Nephron progenitor cell (in vitro differentiated cells): ENCODE data around the gene SKAP2.

Experiments used
- DNase-seq: peaks from one replicate; pipeline ENCODE4 v3.0.0; 2021
- H3K27ac Mint-ChIP-seq: 2 replicates; pipeline ENCODE4 v1.8.0; 2021; ENCODE audit warnings: mild to moderate bottlenecking, moderate library complexity, mixed read lengths
- H3K27me3 Mint-ChIP-seq: 2 replicates; pipeline ENCODE4 v1.8.0; 2021; ENCODE audit warnings: mild to moderate bottlenecking, low read depth, mixed read lengths; ENCODE audit not compliant: poor library complexity
- H3K36me3 Mint-ChIP-seq: 2 replicates; pipeline ENCODE4 v1.8.0; 2021; ENCODE audit warnings: low read depth, mixed read lengths
- H3K4me1 Mint-ChIP-seq: 2 replicates; pipeline ENCODE4 v1.8.0; 2021; ENCODE audit warnings: mixed read lengths
- H3K4me3 Mint-ChIP-seq: 2 replicates; pipeline ENCODE4 v1.8.0; 2021; ENCODE audit warnings: mild to moderate bottlenecking, moderate library complexity, mixed read lengths
- H3K9me3 Mint-ChIP-seq: 2 replicates; pipeline ENCODE4 v1.8.0; 2021; ENCODE audit warnings: mild to moderate bottlenecking, moderate library complexity, mixed read lengths
- CTCF ChIP-seq: fragments of 200-600 bp; sonication (generic); IDR thresholded peaks from 2 replicates; pipeline ENCODE4 v1.5.0; 2021; ENCODE audit warnings: antibody characterized with exemption

Gene SKAP2

GRCh38 chr7:26700893-26701292 is 163.5 kb downstream of the SKAP2 start:
- DNase-seq = no peak
- TF ChIP-seq CTCF = no peak
- no peaks in the 10 kb centered on the region for H3K9me3 Mint-ChIP-seq
- H3K4me3 Mint-ChIP-seq = no peak overlapping the region
- H3K4me1 Mint-ChIP-seq = peaks cover 9% of the 10 kb centered on the region
- peaks cover 5% of the 10 kb centered on the region for H3K36me3 Mint-ChIP-seq
- no peaks in the 10 kb centered on the region for H3K27me3 Mint-ChIP-seq
- peak overlapping the region; percentile 82 for H3K27ac Mint-ChIP-seq

GRCh38 chr7:26700386-26700785 is 164.0 kb downstream of the SKAP2 start:
- DNase-seq = no peak
- no peaks in the 10 kb centered on the region for H3K27me3 Mint-ChIP-seq
- TF ChIP-seq CTCF = no peak
- H3K27ac Mint-ChIP-seq = peak overlapping the region; percentile 82
- H3K4me1 Mint-ChIP-seq = peaks cover 9% of the 10 kb centered on the region
- no peak overlapping the region for H3K4me3 Mint-ChIP-seq
- peaks cover 5% of the 10 kb centered on the region for H3K36me3 Mint-ChIP-seq
- H3K9me3 Mint-ChIP-seq = no peaks in the 10 kb centered on the region

GRCh38 chr7:26699766-26700165 is 164.6 kb downstream of the SKAP2 start:
- no peak for DNase-seq
- TF ChIP-seq CTCF = no peak
- Mint-ChIP-seq H3K9me3 (no peaks in the 10 kb centered on the region), H3K27me3 (no peaks in the 10 kb centered on the region), H3K4me1 (peaks cover 9% of the 10 kb centered on the region), H3K27ac (no peak overlapping the region), H3K4me3 (no peak overlapping the region), H3K36me3 (peaks cover 5% of the 10 kb centered on the region)

GRCh38 chr7:26698806-26699205 is 165.6 kb downstream of the SKAP2 start:
- no peaks in the 10 kb centered on the region for H3K9me3 Mint-ChIP-seq
- no peak for DNase-seq
- TF ChIP-seq CTCF = no peak
- peaks cover 5% of the 10 kb centered on the region for H3K36me3 Mint-ChIP-seq
- H3K27me3 Mint-ChIP-seq = no peaks in the 10 kb centered on the region
- H3K4me1 Mint-ChIP-seq = peaks cover 9% of the 10 kb centered on the region
- no peak overlapping the region for H3K27ac Mint-ChIP-seq
- no peak overlapping the region for H3K4me3 Mint-ChIP-seq

- Mint-ChIP-seq H3K9me3 (no peaks in the 10 kb centered on the region), H3K36me3 (peaks cover 5% of the 10 kb centered on the region), H3K4me1 (peaks cover 9% of the 10 kb centered on the region), H3K4me3 (no peak overlapping the region), H3K27me3 (no peaks in the 10 kb centered on the region), H3K27ac (no peak overlapping the region)
- TF ChIP-seq CTCF = no peak
- no peak for DNase-seq
Observed at GRCh38 chr7:26698194-26698593, 166.2 kb downstream of the SKAP2 start.

GRCh38 chr7:26696978-26697377 is 167.4 kb downstream of the SKAP2 start:
- Mint-ChIP-seq H3K36me3 (peaks cover 4% of the 10 kb centered on the region), H3K4me3 (no peak overlapping the region), H3K27me3 (no peaks in the 10 kb centered on the region), H3K4me1 (peaks cover 18% of the 10 kb centered on the region), H3K9me3 (no peaks in the 10 kb centered on the region), H3K27ac (no peak overlapping the region)
- DNase-seq = no peak
- no peak for TF ChIP-seq CTCF
